ENCODE results near the gene ZNF511. TPM values are rescaled to one million over a fixed set of nuclear protein-coding genes. Genes with fewer than 3 reads are reported as not detected.
A peak's percentile ranks its signal among the peaks of the same experiment; 100 is the strongest.
"Not testable (repeated sequence)": the region's sequence is repeated elsewhere in the genome, so short reads cannot be mapped to it uniquely, and the experiment has no call there.

ZNF511 gene
- total RNA-seq, 1 experiment from 2014 or later = 23.9 TPM

- H3K4me1 ChIP-seq = no peaks in the 10 kb centered on the region
- no peak for DNase-seq
- no peaks in the 10 kb centered on the region for H3K9me3 ChIP-seq (replicated peaks)
- no peak overlapping the region for H3K4me3 ChIP-seq
- H3K27me3 ChIP-seq = no peaks in the 10 kb centered on the region
- no peak overlapping the region for H3K27ac ChIP-seq
- H3K36me3 ChIP-seq = 0 out of 2 replicates have a peak, but pooled peaks cover 3% of the 10 kb centered on the region
Observed at GRCh38 chr10:133311570-133311969, 2.9 kb downstream of the ZNF511 start.

DNA sequence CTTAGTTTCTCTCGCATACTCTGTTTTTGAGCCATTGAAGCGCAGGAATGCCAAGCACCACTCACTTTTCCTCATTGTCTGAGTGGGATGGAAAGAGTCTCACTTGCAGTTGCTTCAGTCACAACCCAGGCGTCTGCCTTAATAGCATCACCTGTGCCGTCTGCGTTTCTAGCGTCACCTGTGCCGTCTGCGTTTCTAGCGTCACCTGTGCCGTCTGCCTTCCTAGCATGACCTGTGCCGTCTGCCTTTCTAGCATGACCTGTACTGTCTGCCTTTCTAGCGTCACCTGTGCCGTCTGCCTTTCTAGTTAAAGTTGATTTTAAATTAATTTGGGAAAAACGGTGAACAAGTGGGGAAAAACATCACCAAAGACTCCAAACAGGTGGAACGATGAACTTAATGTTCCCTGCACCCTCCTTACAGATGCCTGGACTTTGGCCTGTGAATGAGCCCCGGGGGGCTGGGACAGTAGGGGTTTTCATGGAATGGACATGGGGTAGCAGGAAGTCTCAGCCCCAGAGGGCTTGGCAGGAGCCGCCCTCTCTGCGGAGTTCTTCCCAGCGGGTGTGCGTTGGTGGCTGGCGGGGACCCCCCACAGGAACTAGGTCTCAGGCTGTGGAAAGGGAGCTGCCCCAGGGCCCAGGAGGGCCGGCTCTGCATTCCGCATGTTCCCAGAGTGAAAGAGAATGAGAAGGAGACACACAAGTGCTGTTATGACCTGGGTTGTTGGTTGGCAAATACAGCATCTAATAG, 3.5 kb downstream of the ZNF511 start:
- no peak for DNase-seq
- H3K4me1 ChIP-seq = no peaks in the 10 kb centered on the region
- no peaks in the 10 kb centered on the region for H3K27me3 ChIP-seq
- H3K36me3 ChIP-seq = 0 out of 2 replicates have a peak, but pooled peaks cover 3% of the 10 kb centered on the region
- H3K27ac ChIP-seq = no peak overlapping the region
- H3K4me3 ChIP-seq = no peak overlapping the region
- no peaks in the 10 kb centered on the region for H3K9me3 ChIP-seq (replicated peaks)

- H3K27ac ChIP-seq = no peak overlapping the region
- no peaks in the 10 kb centered on the region for H3K9me3 ChIP-seq (replicated peaks)
- no peak overlapping the region for H3K4me3 ChIP-seq
- H3K4me1 ChIP-seq = no peaks in the 10 kb centered on the region
- H3K36me3 ChIP-seq = 0 out of 2 replicates have a peak, but pooled peaks cover 3% of the 10 kb centered on the region
- no peaks in the 10 kb centered on the region for H3K27me3 ChIP-seq
- DNase-seq = no peak
Observed at GRCh38 chr10:133312769-133313145, 4.0 kb downstream of the ZNF511 start.

DNA sequence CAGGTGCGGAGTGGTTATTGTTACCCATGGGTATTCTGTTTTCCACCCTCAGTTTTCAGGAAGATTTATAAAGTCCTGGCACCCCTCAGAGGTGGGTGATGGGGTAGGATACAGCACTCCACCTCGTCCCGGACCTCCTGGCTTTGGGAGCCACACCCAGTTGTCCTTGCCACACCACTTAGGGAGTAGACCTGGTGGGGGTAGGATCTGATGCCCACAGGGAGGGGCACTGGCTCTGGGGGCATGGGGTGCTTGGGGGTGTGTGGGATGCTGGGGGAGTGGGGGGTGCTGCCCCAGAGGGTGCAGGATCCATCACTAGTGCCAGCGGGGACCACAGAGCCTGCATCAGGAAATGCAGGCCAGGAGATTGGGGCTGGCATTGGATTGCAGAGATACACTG, 4.5 kb downstream of the ZNF511 start:
- Histone ChIP-seq H3K4me1 (no peaks in the 10 kb centered on the region), H3K27ac (no peak overlapping the region), H3K9me3 (replicated peaks) (no peaks in the 10 kb centered on the region), H3K4me3 (no peak overlapping the region), H3K36me3 (0 out of 2 replicates have a peak, but pooled peaks cover 3% of the 10 kb centered on the region), H3K27me3 (no peaks in the 10 kb centered on the region)
- DNase-seq = no peak

DNA sequence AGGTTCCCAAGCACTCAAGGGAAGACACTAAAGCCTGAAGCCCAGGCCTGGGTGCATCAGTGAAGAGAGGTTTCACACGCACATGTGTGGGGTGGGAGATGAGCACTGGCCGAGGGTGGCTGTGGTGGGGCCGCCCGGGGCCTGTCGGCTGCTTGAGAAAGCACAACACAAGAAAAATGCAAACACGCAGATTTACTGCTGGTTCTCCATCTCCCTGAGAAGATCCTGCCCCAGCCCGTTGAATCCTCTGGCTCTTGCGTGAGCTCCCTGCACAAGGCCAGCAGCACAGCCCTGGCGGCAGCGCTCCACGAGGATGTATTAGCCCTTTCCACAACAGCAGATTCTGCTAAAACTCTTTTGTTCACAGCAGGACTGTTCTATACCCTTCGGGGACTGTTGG, 6.2 kb downstream of the ZNF511 start:
- Histone ChIP-seq H3K4me1 (no peaks in the 10 kb centered on the region), H3K36me3 (0 out of 2 replicates have a peak, but pooled peaks cover 3% of the 10 kb centered on the region), H3K27ac (no peak overlapping the region), H3K9me3 (replicated peaks) (no peaks in the 10 kb centered on the region), H3K4me3 (no peak overlapping the region), H3K27me3 (no peaks in the 10 kb centered on the region)
- no peak for DNase-seq

DNA sequence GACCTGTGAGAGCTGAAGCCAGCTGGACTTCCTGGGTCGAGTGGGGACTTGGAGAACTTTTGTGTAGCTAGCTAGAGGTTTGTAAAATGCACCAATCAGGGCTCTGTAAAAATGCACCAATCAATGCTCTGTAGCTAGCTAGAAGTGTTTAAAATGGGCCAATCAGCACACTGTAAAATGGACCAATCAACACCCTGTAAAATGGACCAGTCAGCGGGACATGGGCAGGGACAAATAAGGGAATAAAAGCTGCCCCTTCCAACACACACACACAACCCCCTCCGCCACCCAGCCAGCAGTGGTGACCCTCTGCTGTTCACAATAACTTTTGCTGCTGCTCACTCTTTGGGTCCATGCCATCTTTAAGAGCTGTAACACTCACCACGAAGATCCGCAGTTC, 7.1 kb downstream of the ZNF511 start:
- Histone ChIP-seq H3K9me3 (replicated peaks) (no peaks in the 10 kb centered on the region), H3K27me3 (no peaks in the 10 kb centered on the region), H3K36me3 (0 out of 2 replicates have a peak, but pooled peaks cover 3% of the 10 kb centered on the region), H3K4me1 (no peaks in the 10 kb centered on the region), H3K4me3 (no peak overlapping the region), H3K27ac (no peak overlapping the region)
- no peak for DNase-seq

- H3K4me3 ChIP-seq = no peak overlapping the region
- no peaks in the 10 kb centered on the region for H3K27me3 ChIP-seq
- no peaks in the 10 kb centered on the region for H3K4me1 ChIP-seq
- no peak overlapping the region for H3K27ac ChIP-seq
- no peak for DNase-seq
- no peaks in the 10 kb centered on the region for H3K9me3 ChIP-seq (replicated peaks)
- no peaks in the 10 kb centered on the region for H3K36me3 ChIP-seq
Observed at GRCh38 chr10:133316266-133316665, 7.6 kb downstream of the ZNF511 start.

GRCh38 chr10:133316732-133317131, 8.0 kb downstream of the ZNF511 start:
- Histone ChIP-seq H3K4me1 (no peaks in the 10 kb centered on the region), H3K27me3 (no peaks in the 10 kb centered on the region), H3K36me3 (no peaks in the 10 kb centered on the region), H3K27ac (no peak overlapping the region), H3K4me3 (no peak overlapping the region), H3K9me3 (replicated peaks) (no peaks in the 10 kb centered on the region)
- DNase-seq = no peak

DNA sequence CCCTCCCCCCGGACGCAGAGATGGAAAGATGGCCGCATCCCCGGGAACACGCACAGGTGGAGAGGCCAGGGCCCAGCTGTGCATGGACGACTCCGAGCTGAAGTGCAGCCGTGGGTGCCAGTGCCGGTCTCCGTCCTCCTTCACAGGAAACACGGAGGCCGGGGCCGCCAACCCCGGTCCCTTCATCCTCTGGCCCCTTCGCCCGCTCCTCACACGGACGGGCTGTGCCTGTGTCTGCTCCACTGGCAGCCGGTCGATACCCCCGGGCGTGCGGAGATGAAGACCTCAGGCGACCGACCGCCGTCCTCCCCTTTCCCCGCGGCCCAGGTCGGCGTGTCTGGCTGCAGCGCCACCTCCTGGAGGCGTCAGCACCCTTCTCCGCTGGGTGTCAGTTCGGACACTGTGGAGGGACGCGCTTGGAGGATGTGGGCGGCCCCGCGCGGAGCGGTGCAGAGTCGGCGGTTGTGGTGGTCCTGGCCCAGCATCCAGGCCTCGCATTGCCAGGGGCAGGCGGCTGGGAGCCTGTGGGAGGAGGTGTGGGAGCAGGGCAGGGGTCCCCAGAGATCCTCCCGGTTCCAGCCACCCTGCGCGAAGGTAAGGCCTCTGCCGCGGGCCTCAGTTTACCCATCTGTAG, 9.9 kb downstream of the ZNF511 start:
- peak; percentile 70 to 78 for DNase-seq
- Histone ChIP-seq H3K27me3 (no peaks in the 10 kb centered on the region), H3K9me3 (replicated peaks) (no peaks in the 10 kb centered on the region), H3K27ac (no peak overlapping the region), H3K4me1 (no peaks in the 10 kb centered on the region), H3K4me3 (peak overlapping the region; percentile 51), H3K36me3 (no peaks in the 10 kb centered on the region)

- H3K4me3 ChIP-seq; H3K27ac ChIP-seq; H3K36me3 ChIP-seq; H3K4me1 ChIP-seq; DNase-seq; H3K9me3 ChIP-seq (replicated peaks); H3K27me3 ChIP-seq: not testable (repeated sequence)
Observed at GRCh38 chr10:133320852-133321422, 12.2 kb downstream of the ZNF511 start.

- not testable (repeated sequence) for DNase-seq; H3K27me3 ChIP-seq; H3K36me3 ChIP-seq; H3K4me1 ChIP-seq; H3K27ac ChIP-seq; H3K9me3 ChIP-seq (replicated peaks); H3K4me3 ChIP-seq
Observed at GRCh38 chr10:133322064-133322709, 13.5 kb downstream of the ZNF511 start.

DNA sequence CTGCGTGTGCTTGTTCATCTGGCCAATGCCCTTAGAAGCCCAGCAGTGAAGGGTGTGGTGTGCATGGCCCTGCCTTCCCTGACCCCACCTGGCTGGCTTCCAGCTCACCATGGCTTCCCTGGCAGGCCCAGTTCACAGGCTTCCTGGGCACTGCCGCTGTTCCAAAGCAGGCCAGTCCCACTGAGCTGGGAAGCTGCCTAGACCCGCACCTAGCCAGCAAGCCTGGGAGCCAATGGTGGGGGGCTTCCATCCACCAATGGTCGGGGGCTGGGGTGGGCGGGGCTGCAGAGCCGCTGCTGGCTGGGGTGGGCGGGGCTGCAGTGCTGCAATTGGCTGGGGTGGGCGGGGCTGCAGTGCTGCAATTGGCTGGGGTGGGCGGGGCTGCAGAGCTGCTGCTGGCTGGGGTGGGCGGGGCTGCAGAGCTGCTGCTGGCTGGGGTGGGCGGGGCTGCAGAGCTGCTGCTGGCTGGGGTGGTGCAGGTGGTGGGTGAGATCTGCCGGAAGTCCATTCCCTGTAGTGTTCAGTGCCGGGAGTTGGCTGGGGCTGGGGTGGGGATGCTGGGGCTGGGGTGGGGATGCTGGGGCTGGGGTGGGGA, 15.6 kb downstream of the ZNF511 start:
- H3K27me3 ChIP-seq = no peaks in the 10 kb centered on the region
- H3K4me1 ChIP-seq = no peaks in the 10 kb centered on the region; the same call in 1 of the 2 replicates
- no peak overlapping the region for H3K4me3 ChIP-seq
- peak; percentile 39 to 59 for DNase-seq
- H3K27ac ChIP-seq = no peak overlapping the region
- H3K9me3 ChIP-seq (replicated peaks) = no peaks in the 10 kb centered on the region
- H3K36me3 ChIP-seq = no peaks in the 10 kb centered on the region

- H3K27me3 ChIP-seq = no peaks in the 10 kb centered on the region
- no peak for DNase-seq
- H3K4me3 ChIP-seq = no peak overlapping the region
Observed at GRCh38 chr10:133324857-133325260, 16.1 kb downstream of the ZNF511 start.

DNA sequence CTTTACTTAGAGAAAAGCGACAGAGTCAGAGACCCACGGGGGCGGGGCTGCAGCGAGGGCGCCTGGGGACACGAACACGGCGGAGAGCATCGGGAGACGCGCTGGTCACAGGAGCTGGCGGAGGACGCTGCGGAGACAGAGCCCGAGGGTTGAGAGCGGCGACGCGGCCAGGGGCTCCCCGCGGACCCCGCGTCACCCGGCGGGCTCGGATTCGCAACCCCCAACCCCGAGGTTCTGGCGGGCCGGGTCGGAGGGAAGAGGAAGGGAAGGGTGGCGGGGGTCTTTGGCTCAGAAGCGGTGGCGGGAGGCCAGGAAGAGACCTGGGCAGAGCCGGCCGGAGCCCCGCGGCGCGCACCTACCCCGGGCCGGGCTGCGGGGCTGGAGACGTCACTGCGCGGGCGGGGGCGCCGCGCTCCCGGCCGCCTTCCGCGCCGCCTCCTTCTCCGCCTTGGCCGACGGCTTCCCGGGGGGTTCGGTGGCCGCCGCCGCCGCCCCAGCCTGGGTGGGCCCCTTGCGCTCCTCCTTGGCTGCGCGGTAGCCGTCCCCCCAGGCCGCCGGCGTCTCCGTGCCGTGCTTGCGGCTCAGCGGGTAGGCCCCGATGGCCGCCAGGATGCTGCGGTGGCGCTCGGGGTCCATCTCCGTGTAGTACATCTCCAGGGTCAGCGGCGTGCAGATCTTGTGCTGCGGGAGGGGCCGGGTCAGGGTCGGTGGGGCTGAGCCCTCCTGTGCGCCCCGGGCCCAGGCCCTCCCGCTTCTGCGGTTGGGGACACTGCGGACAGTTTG, 16.9 kb downstream of the ZNF511 start:
- Histone ChIP-seq H3K36me3 (no peaks in the 10 kb centered on the region), H3K27ac (no peak overlapping the region), H3K9me3 (replicated peaks) (no peaks in the 10 kb centered on the region), H3K27me3 (no peaks in the 10 kb centered on the region), H3K4me1 (no peaks in the 10 kb centered on the region; the same call in none of the 2 replicates), H3K4me3 (no peak overlapping the region)
- DNase-seq = no peak

More at GRCh38 chr10:133324857-133325260, 16.1 kb downstream of the ZNF511 start:
- Histone ChIP-seq H3K4me1 (no peaks in the 10 kb centered on the region; the same call in none of the 2 replicates), H3K27ac (no peak overlapping the region), H3K9me3 (replicated peaks) (no peaks in the 10 kb centered on the region), H3K36me3 (no peaks in the 10 kb centered on the region)

Data from SJCRH30 (cell line).